ENCODE measurements around the gene ZFHX3.
"Not testable (repeated sequence)": the region's sequence is repeated elsewhere in the genome, so short reads cannot be mapped to it uniquely, and the experiment has no call there.

Gene ZFHX3

DNA sequence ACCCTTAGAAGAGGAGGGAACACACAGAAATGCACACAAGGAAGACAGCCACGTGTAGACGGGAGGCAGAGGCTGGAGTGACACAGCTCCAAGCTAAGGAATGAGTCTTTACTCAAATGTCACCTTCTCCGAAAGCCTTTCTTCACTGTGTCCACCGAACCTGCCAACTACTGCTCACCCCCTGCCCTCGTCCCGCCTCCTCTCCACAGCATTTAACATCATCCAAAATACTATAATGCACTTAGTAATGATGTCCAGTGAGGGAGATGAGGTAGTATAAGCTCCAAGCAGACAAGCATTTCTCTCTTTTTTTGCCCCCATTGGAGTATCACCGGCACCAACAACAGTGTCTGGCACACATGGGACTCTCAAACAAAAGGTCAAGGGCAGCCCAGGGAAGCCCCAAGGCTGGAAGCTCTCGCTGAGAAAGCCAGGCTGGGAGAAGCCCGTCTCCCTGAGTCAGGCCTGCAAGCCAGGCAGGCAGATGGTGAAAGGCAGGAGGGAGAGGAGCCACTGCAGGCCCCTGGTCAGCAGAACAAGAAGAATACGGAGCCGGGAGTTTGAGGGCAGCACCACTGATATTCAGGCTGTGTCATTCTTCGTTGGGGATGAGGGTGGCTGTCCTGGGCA lies 25.9 kb downstream of the ZFHX3 start:
- no peak for DNase-seq

- DNase-seq, result no peak
Observed at GRCh38 chr16:73020409-73020884, 27.5 kb downstream of the ZFHX3 start.

- DNase-seq, result no peak
Observed at GRCh38 chr16:73019457-73020362, 28.2 kb downstream of the ZFHX3 start.

DNA sequence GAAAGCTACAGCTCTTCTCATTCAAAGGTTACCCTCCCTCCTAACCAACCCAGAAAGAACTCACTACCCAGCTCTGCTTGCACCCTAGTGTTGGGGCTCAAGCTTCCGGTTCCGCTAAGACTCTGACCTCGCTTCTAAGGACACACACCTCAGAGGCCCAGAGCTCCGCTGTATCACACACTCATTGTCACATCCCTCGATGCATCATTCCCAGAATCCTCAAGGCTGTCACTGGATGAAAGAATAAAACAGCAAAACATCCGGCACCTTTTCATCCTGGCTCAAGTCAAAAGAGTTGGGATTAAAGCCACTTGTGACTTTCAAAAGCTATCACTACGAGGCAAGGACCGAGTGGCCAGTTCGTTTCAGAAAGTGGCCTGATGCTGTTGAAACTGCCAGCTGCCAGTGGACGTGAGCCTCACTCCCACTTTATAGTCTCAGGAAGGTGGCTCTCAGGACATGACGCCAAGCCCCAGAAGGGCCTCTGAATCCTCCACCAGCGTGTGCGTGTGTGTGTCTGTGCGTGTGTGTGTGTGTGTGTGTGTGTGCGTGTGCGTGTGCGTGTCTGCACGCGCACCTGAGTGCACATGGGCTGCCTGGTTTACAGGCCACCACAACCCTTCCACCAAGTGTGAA lies 29.0 kb downstream of the ZFHX3 start:
- no peak for DNase-seq

DNA sequence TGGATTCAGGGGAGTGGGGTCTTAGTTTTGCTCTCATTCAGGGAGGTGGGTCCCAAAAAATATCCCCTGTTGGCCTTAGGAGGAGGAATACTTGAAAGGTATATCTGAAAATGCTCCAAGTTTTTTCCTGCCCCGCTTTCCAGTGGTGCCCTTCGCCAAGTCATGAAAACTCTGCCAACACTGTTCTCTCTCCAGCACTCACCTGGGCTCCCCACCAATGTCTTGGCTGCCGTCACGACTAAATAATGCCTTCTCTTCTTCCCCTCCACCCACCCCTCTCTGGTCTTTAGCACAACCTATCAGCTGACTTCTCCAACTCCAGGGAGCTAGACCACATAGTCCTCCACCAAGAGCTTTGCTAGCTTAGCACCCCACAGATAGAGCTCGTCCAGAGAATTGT lies 30.6 kb downstream of the ZFHX3 start:
- no peak for DNase-seq

GRCh38 chr16:73016488-73016830 lies 31.5 kb downstream of the ZFHX3 start:
- no peak for DNase-seq

DNA sequence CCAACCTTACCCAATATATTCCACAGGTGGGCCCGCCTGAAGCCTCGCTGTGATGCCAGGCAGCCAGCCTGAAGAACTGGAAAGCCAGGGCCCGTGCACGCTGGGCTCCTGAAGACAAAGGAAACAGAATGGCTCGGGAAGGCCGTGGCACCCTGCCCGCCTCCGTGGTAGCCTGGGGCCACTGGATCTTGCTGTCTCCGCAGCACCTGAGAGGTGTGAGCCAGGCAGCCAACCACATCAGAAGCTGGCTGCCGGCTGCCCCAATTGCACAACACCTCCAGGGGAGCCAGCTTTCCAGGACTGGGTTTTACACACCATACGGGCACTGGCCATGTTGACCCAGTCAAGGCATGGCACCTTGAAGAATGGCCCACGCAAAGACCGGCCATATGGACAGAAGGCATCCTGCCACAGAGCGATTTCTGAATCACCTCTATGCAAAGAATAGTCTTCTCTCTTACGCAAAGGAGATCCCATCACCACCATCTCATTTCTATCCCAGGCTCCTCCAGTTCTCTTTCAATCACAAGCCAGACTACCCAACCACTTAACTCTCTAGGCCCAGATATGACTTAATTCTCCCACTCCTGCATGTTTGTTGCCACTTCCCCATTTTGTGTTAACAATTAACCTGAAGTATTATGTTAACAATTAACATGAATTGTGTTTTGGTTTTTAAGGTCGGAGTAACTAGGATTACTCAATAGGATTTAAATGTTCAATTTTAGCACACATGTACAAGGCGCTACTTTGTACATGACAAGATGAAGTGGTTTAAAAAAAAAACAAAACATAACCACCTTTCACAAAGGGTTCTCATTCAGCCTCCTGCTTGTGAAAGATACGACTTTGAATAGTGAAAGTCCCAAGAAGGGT lies 32.1 kb downstream of the ZFHX3 start:
- no peak for DNase-seq

DNA sequence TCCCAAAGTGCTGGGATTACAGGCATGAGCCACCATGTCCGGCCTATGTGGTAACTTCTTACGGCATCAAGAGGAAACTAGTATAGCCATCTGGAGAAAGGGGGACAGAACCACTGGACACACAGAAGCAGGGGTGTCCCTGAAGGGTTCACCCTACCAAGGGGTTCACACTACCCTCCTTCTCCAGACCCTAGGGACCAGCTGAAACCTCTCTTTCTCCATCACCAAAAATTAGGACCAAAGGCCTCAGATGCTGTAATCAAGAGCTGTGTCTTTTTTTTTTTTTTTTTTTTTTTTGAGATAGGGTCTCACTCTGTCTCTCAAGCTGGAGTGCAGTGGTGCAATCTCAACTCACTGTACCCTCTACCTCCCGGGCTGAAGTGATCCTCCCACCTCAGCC lies 33.2 kb downstream of the ZFHX3 start:
- DNase-seq, result no peak

- no peak for DNase-seq
Observed at GRCh38 chr16:73013974-73014373, 34.0 kb downstream of the ZFHX3 start.

GRCh38 chr16:73012341-73012740 lies 35.6 kb downstream of the ZFHX3 start:
- no peak for DNase-seq

DNA sequence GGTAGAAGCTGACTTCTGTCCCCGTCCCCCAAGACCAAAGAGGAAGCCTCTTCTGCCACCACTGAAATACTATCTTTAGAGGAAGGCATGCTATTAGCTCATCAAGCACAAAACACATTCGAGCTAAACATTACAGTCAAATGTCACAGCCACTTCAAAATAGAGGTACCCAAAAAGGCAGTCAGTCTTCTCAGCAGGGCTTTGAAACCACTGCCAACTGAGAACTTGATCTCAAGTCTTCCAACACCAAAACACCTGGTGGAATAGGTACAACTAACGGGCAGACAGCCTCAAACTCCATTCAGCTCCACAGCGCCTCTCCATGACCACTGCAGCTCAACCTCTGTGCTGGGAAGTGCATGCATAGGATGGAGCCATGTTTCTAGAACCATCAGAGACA lies 36.0 kb downstream of the ZFHX3 start:
- no peak for DNase-seq

GRCh38 chr16:73010150-73010676 lies 37.7 kb downstream of the ZFHX3 start:
- DNase-seq, result no peak

DNA sequence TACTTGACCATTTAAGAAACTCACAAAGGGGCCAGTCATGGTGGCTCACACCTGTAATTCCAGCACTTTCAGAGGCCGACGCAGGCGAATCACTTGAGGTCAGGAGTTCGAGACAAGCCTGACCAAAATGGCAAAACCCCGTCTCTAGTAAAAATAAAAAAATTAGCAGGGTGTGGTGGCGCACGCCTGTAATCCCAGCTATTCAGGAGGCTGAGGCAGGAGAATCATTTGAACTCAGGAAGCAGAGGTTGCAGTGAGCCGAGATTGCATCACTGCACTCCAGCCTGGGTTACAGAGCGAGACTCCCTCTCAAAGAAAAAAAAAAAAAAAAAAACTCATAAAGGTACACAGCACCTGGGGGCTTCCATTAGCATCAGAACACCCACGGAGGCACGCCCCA lies 38.2 kb downstream of the ZFHX3 start:
- not testable (repeated sequence) for DNase-seq

- DNase-seq, result no peak
Observed at GRCh38 chr16:73006026-73006425, 41.9 kb downstream of the ZFHX3 start.

- no peak for DNase-seq
Observed at GRCh38 chr16:73002866-73003265, 45.1 kb downstream of the ZFHX3 start.

GRCh38 chr16:73000907-73001521 lies 46.9 kb downstream of the ZFHX3 start:
- DNase-seq, result no peak

GRCh38 chr16:73000020-73000906 lies 47.7 kb downstream of the ZFHX3 start:
- no peak for DNase-seq

- DNase-seq, result no peak
Observed at GRCh38 chr16:72999541-73000019, 48.3 kb downstream of the ZFHX3 start.

DNA sequence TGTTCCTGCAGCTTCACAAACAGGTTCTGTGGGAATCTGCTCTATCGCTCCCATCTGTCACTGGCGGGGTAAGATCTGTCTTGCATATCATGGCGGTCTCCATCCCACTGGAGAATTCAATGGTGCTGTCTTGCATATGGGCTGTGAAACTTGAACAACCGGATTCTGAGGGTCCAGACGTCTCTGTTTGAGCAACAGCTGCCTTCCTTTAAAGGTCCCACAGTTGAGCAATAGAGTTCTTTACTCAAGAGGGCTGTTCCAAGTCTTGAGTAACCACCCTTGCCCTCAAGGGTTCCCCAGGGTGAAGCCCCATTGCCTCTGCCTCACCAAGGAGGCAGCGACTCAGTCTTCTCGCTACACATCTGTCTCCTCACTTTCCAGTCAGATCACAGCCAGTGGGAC lies 50.8 kb downstream of the ZFHX3 start:
- DNase-seq, result no peak

DNA sequence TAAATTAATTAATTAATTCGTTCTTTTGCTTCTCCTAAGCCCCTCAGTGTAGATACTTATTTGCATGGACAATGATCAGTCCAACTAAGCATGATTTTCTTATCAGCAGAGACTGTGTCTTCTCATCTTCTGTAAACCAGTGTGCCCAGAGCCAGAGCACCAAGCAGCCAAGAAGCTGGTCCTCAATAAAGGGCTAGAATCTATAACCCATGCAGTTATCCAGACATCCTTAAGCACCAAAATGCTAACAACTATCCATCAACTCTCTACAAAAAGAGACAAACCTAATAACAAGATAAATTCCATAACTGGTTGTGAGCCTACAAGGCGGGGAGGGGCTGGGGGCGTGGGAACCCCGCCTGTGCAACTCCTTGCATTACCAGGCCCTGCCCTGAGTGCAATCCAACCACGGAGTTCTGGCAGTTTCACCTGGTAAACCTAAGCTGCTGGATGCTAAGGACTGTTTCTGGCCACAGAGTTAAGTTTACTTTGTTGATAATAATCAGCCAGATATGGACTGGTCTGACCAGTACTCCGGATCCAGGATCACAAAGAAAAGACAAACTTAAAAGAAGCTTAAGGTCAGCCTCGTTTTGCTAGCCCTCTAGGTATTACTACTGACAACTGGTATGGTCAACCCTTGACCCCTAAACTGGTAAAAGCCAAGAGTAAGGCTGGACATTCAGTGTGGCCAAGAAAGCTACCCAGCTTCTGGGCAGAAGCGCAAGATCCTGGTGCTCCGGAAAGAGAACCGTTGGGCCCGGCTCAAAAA lies 51.5 kb downstream of the ZFHX3 start:
- DNase-seq, result no peak

Data from cerebellar nuclear complex (tissue), 1 donor.